Measurements from ENCODE around the gene TUBA1B.
"Not testable (repeated sequence)": the region's sequence is repeated elsewhere in the genome, so short reads cannot be mapped to it uniquely, and the experiment has no call there.

TUBA1B gene

DNA sequence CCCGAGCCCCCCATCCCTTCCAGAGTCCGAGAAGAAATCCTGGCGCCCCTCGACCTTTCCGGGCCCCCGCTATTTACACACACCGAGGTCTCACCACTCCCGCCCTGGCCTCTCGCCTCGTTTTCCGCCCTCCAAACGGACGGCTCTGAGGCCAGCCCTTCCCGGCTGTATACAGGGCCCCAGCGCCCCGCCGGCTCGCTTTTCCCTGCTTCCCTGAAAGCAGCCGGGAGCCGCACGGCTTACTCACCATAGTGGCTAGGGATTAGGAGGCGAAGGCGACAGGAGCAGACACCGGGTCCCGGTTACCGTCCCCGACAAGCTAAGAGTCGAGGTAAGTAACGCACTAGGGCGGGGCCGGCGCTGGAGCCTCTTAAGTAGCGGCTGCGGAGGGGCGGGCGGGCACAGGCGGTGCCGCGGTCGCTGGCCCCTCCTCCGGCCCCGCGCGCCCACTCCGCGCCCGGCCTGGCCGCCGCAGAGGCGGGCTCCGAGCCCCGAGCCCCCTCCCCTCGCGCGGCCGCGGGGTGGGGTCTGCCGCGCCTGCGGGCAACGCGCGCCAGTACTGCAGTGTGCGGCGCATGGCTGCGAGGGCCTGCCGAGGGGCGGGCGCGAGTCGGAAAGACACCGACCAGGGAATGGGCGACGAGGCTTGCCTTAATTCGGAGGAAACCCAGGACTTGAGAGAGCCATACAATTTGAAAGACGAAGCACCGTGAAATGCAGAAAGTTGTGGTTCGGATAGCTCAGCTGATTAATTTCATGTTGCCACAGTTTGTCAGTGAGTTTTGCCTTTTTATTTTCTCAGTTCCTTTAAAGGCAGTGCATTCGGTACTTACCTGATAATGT, at the start of gene TUBA1B:
Gene TUBA1B, minus strand, starts transcription at position 345 of the 843 bp plus-strand sequence. Its CDS starts 95 bp downstream, at position 250.
- peak; percentile 96 to 98 (median 97) for DNase-seq

DNA sequence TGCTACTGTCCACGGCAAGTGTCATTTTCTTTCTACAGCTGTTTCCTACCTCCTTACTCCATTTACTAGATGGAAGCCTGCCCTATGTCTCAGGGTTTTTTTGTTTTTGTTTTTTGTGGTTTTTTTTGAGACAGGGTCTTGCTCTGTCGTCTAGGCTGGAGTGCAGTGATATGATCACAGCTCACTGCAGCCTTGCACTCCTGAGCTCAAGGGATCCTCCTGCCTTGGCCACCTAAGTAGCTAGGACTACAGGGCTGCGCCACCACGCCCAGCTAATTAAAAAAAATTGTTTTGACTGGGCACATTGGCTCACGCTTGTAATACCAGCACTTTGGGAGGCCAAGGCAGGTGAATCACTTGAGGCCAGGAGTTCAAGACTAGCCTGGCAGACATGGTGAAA, 43.0 kb upstream of the TUBA1B start:
- no peak for DNase-seq

DNA sequence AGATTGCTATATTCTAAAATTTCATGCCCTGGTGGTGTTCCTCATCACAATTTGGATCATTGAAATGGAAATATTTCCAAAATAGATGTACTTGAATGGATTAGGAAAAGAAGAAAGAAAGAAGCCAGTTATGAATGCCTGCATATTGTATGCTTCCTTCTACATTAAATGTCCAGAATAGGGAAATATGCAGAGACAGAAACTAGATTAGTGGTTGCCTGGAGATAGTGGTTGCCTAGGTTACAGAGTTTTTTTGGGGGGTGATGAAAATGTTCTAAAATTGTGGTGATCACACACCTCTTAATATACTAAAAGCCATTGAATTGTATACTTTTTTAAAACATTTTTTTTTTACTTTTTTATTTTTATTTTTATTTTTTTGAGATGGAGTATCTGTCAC, 39.7 kb upstream of the TUBA1B start:
- no peak for DNase-seq

DNA sequence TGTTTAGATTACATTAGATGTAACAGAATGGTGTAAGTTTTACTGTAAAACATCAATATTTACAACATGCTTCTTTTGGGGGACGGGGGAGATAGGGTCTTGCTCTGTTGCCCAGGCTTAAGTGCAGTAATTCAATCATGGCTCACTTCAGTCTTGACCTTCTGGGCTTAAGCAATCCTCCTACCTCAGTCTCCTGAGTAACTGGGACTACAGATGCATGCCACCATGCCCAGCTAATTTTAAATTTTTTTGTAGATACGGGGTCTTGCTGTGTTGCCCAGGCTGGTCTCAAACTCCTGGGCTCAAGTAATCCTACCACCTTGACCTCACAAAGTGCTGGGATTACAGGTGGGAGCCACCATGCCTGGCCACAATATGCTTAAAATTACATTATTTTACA, 33.9 kb upstream of the TUBA1B start:
- no peak for DNase-seq

DNA sequence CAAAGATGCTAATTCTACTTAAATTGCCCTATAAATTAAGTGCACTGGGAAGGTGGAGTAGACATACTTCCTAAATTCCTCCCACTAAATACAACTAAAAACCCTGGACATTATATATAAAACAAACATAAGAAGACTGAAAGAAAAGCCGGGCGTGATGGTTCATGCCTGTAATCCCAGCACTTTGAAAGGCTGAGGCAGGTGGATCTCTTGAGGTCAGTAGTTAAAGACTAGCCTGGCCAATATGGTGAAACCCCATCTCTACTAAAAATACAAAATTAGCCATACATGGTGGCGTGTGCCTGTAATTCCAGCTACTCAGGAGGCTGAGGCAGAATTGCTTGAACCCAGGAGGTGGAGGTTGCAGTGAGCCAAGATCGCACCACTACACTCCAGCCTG, 30.7 kb upstream of the TUBA1B start:
- DNase-seq = not testable (repeated sequence)

DNA sequence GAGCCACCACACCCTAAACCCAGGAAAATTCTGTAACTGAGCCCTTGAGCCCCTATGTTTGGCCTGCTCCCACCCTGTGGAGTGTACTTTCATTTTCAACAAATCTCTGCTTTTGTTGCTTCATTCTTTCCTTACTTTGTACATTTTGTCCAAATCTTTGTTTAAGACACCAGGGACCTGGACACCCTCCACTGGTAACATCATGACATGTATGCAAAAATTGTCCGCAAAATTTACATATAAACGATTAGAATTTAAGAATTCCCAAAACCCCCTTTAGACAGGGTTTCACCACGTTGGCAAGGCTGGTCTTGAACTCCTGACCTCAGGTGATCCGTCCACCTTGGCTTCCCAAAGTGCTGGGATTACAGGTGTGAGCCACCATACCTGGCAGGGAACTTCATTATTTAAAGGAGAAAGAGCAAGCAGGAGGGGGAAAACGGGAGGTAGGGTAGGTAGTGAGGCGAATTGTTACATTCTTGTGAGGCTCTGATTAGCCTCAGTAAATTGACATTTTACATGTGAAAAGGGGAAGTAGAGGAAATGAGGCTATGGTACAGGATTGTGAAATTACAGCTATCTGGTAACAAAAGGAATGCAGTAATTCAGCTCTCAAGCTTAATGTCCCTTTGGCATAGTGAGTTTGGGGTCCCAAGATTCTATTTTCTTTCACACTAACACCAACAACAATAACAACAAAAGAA, 30.0 kb upstream of the TUBA1B start:
- DNase-seq = no peak

DNA sequence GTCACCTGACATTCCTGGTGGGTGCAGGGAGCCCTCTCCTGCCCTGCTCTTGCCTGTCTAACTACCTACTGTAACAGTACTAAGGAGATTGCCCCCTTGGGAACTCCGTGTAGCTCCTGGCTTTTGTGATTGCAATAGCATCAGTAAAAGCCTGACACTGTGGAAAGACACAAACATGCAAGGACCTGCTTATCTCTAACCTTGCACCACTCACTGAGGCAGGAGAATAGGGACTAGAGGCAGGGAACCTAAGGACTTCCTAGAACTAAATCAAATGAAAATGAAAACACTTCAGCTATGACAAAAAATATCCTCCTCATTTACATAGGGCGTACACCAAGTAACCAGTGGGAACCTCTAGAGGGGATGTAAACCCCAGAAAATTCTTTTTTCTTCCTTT, 29.2 kb upstream of the TUBA1B start:
- peak in 1 of 3 experiments; percentile 41 for DNase-seq

DNA sequence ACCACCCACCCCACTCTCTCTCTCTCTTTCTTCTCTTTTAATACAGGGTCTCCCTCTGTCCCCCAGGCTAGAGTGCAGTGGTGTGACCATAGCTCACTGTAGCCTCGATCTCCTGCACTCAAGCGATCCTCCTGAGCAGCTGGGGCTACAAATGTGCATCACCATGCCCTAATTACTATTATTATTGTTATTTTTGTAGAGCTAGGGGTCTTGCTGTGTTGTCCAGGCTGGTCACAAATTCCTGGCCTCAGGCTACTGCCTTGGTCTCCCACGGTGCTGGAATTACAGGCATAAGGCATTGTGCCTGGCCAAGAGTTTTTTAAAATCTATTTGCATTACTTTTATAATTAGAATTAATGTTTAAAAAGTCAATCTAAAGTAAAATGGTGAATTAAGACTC, 23.0 kb upstream of the TUBA1B start:
- DNase-seq = no peak

DNA sequence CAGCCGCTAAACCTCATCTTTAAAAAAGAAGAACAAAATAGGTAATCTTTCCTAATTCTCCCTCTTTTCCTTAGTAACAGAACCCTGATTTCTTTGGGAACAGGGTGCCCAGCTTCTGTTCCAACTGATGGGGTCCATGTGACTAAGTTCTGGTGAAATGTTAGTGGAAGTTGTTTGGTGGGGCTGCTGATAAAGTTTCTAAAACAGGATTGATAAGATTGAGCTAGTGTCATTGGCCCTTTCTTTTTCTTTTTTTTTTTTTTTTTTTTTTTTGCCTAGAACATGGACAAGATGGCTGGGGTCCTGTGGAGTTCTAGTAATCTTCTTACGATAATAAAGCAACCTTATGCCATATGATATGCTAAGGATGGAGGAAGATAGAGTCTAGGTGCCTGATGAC, 16.2 kb upstream of the TUBA1B start:
- DNase-seq = no peak

DNA sequence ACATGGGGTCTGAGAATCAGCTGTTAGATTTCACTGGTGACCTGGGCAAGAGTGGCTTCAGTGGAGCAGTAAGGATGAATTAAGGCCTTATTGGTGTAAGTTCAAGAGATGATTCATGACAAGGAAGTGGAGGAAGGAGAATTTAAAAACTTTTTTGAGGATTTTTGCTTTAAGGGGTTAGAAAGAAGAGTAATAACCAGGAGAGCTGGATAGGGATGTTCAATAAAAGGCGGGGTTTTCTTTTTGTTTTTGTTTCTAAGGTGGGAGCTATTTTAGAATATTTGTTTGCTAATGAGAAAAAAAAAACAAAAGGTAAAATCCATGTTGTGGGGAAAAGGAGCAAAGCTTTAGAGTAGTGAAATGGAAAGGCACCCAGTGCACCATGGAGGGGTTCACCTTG, 15.2 kb upstream of the TUBA1B start:
- DNase-seq = no peak

DNA sequence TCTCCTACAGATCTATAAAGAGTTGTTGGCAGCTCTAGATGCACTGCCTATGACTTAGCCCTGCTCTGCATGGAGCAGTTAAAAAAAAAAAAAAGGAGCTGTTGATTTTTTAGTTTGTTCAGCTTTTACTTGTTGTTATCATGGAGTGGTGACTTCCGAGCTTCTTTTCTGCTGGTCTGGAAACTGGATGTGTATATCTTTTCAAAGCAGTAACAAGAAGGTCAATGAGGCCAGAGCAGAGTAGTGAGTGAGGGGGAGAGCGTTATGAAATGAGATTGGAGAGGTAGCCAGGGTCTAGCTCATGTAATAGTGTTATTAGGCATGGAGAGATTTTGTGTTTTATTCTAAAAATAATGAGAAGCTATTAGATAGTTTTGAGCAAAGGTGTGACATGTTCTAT, 13.2 kb upstream of the TUBA1B start:
- DNase-seq = no peak

DNA sequence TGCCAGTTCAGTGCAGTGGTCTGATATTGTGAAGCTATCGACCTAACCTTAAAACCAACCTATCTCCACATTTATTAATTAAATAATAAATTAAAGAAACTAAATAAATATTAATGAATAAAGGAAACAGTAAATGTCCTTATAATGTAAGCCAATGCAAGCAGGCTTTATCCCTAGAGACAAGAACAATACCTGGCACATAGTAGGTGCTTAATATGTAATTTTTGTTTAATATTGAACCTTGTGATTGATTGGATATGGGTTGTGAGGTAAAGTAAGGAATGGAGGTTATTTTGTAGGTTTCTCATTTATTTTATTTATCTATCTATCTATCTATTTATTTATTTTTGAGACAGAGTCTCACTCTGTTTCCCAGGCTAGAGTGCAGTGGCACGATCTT, 7.8 kb upstream of the TUBA1B start:
- DNase-seq = no peak

DNA sequence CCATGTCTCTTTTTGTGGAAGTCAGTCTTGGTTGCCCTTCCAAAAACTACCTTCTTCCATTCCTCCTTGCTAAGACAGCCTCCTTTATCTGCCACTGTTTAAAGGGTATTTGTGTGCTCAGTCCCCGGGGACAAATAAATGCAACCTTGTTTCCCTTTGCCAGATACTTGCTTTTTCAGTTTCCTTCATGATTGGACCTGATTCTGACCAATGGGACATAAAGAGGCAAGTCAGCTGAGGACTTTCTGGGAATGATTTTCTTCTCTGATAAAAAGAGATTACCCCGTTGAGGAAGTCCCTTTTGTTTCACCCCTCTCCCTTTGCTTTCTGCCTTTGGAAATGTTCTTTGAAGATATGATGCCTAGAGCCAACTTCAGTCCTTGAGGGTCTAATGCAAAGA, 7.4 kb upstream of the TUBA1B start:
- DNase-seq = peak in 1 of 3 experiments; percentile 28

DNA sequence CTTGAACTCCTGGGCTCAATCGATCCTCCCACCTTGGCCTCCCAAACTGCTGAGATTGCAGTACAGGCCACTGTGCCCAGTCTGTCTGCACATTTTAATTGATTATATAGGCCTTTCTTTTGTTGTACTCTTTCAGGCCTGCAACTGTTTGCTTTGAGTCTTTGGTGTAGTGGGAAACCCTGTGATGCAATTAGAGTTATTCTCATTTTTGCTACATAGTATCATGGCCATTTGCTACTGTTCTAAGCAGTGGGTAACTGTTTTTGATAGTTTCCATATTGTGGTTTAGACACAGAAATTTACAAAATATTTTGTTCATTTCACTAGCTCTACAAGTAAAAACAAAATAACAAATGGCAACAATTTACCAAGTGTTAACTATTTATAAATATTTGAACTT, 6.3 kb upstream of the TUBA1B start:
- no peak for DNase-seq

DNA sequence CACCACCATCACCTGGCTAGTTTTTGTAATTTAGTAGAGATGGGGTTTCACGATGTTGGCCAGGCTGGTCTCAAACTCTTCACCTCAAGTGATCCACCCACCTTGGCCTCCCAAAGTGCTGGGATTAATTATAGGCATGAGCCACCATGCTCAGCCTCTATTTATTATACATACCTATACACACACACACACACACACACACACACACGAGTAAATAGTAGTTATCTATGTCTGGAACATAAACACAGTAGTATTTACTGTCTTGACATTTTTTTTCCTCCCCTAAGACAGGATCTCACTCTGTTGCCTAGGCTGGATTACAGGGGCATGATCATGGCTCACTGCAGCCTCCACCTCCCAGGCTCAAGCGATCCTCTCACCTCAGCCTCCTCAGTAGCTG, 5.8 kb upstream of the TUBA1B start:
- not testable (repeated sequence) for DNase-seq

DNA sequence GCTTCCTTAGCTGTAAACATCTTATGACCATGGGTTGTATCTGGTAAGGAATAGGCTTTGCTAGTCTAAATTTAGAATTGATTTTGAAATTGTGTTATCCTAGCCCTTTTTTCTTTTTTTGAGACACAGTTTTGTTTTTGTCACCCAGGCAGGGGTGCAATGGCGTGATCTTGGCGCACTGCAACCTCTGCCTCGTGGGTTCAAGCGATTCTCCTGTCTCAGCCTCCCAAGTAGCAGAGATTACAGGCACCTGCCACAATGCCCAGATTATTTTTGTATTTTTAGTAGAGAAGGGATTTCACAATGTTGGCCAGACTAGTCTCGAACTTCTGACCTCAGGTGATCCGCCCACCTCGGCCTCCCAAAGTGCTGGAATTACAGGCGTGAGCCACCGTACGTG, 2.4 kb upstream of the TUBA1B start:
- DNase-seq = no peak

DNA sequence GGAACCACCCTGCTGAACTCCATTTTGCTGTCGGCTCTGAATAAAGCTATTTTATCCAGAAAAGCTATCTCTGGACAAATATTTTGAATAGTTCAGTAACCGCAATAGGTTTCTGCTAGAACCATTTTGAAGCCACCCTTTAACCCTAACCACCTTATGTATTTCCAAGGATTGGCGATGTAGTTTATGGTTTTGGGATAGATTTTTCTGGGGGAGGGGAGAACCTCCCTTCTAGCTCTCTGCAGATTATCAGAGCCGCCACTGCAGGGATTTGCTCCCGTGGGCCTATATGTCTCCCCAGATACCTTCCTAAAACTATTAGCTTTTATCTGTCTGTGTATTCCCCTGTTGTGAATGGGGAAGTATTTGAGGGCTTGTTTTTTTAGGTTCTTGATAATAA, 1.8 kb upstream of the TUBA1B start:
- DNase-seq = peak in 2 of 3 experiments; percentile 54 to 68

DNA sequence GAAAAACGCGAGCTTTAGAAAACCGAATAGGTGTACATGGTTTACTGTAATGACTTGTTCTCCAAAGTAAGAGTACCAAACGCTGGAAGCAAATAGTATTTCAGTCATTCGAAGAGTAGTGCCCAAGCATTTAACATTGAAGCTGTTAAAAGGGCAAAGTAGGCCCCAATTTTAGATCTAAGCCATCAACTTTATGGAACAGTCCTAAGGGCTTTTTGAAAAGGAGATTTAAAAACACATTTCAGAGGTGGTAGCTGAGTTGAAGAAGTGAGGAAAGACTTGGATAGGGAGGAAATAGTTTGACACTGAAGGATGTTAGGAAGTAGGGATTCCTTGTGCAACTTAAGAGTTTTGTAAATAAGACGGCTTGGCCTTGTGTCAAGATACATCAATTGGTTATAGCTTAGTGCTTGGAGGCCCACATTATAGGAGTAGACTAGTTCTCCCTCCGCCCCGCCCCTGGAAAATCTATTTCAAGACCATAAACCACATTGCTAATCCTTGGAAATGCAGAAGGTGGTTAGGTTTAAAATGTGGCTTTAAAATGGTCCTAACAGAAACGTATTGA, 783 bp upstream of the TUBA1B start:
- peak in 2 of 3 experiments; percentile 84 to 85 for DNase-seq

DNA sequence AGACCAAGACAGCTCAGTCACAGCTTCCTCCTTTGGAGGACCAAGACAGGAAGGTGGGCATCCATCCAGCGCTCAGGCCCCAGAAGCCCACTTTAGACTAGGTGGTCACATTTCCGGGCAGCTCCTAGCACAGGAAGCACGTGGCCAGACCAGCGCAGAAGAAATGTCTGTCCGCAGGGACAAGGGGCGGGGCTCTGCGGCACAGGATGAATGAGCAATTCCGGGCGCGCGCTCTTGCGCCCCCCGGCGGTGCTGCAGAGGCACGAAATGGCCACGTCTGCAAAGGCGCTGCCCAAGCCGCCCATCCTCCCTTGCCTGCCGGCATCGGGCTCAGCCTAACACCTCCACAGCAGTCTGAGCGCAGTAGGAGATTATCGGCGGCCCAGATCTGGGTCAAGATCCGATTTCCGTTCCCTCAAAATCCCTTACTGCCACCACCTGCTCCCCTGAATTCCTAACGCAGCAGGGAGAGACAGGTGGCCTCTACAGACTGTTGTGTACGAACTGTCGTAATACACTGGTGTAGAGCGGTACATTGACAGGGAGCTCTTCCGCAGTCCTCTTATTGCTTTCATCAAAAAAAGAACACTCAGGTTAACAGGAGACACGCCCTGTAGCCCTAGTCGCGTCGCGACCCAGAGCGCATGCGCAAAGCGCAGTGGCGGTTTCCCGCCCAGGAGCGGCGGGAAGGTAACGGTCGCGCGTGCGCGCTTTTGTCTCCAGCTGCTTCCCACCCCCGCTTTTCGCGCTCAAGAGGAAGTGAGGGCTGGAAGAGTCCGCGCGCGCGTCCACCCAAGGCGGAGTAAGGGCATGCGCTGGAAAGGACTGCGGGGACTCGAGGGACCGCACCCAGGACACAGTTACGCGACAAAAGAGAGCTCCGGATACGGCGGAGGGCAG, 794 bp downstream of the TUBA1B start:
- DNase-seq = peak; percentile 97 to 98 (median 98)

DNA sequence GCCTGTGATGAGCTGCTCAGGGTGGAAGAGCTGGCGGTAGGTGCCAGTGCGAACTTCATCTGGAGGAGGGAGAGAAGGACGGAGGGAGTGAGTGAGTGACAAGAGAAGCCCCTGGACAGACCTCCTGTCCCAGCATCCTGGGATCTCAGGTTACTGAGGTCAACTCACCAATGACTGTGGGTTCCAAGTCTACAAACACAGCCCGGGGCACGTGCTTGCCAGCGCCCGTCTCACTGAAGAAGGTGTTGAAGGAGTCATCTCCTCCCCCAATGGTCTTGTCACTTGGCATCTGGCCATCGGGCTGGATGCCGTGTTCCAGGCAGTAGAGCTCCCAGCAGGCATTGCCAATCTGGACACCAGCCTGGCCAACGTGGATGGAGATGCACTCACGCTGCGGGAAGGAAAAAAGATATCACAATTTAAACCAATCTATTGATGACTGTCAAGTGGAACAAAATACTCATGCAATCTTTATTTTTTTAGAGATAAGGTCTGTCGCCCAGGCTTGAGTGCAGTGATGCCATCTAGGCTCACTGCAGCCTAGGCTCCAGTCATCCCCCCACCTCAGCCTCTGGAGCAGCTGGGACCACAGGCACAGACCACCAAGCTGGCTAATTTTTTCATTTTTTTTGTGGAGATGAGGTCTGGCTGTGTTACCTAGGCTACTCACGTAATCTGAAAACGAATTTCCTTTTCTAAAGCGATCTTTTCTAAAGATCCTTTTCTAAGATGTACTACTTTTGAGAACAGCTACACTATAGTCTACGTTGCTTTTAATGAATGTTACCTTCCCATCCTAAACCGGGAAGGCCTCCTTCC, 1.7 kb downstream of the TUBA1B start:
- peak in 1 of 3 experiments; percentile 48 for DNase-seq

DNA sequence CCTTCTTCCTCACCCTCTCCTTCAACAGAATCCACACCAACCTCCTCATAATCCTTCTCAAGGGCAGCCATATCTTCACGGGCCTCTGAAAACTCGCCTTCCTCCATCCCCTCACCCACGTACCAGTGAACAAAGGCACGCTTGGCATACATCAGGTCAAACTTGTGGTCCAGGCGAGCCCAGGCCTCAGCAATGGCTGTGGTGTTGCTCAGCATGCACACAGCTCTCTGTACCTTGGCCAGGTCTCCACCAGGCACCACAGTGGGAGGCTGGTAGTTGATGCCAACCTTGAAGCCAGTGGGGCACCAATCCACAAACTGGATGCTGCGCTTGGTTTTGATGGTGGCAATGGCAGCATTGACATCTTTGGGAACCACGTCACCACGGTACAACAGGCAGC, 3.2 kb downstream of the TUBA1B start:
- DNase-seq = not testable (repeated sequence)
